Uterus (tissue), 2 donors: ENCODE data around the gene GUSB.

Source experiments
- POLR2A ChIP-seq, 2 donors: fragments of 450-650 bp; IDR thresholded peaks; one replicate each; pipeline ENCODE4 v1.6.1; 2016; ENCODE audit warnings: antibody characterized with exemption in 2 of 2, mild to moderate bottlenecking in 1 of 2, moderate library complexity in 1 of 2
- TF ChIP-seq, protein P1 (sequence below), 4 experiments: fragments of 200-600 bp in 2 of 4; fragments of 450-650 bp in 2 of 4; sonication (generic) in 2 of 4; IDR thresholded peaks; one replicate each; pipeline ENCODE4 v1.5.1; 2016 to 2019; ENCODE audit warnings: antibody characterized with exemption in 4 of 4, mild to moderate bottlenecking in 2 of 4, moderate library complexity in 1 of 4

GRCh38 chr7:65978891-65979582 is 3.0 kb downstream of the GUSB start:
- TF ChIP-seq, protein P1, sequence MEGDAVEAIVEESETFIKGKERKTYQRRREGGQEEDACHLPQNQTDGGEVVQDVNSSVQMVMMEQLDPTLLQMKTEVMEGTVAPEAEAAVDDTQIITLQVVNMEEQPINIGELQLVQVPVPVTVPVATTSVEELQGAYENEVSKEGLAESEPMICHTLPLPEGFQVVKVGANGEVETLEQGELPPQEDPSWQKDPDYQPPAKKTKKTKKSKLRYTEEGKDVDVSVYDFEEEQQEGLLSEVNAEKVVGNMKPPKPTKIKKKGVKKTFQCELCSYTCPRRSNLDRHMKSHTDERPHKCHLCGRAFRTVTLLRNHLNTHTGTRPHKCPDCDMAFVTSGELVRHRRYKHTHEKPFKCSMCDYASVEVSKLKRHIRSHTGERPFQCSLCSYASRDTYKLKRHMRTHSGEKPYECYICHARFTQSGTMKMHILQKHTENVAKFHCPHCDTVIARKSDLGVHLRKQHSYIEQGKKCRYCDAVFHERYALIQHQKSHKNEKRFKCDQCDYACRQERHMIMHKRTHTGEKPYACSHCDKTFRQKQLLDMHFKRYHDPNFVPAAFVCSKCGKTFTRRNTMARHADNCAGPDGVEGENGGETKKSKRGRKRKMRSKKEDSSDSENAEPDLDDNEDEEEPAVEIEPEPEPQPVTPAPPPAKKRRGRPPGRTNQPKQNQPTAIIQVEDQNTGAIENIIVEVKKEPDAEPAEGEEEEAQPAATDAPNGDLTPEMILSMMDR (IDR thresholded peaks at IDR 0.05) = no peak
- no peak for TF ChIP-seq POLR2A (IDR thresholded peaks at IDR 0.05)
